ENCODE results near the gene IGFBP1. TPM values are rescaled to one million over a fixed set of nuclear protein-coding genes. Genes with fewer than 3 reads are reported as not detected.

Gene IGFBP1
- total RNA-seq, 4 donors from 2014 or later = not detected

- Histone ChIP-seq H3K27ac (no peak overlapping the region), H3K9me3 (no peaks in the 10 kb centered on the region), H3K36me3 (no peaks in the 10 kb centered on the region), H3K4me1 (no peaks in the 10 kb centered on the region), H3K4me3 (replicated peaks in 1 of 3) (no peak overlapping the region), H3K27me3 (no peaks in the 10 kb centered on the region)
- intact Hi-C loops (cut with DNase I) = no loop called here
- TF ChIP-seq CTCF (IDR thresholded peaks at IDR 0.05) (no peak), POLR2A (IDR thresholded peaks at IDR 0.05) (no peak)
- DNase-seq = peak in 1 of 2 donors; percentile 19
- 94 to 100% methylated on average over 1 of the region's 1 CpG for WGBS, 2 donors
These were observed 8.9 kb downstream of the IGFBP1 start for GRCh38 chr7:45897042-45897690.

GRCh38 chr7:45898222-45898621 lies 9.9 kb downstream of the IGFBP1 start:
- Histone ChIP-seq H3K4me3 (replicated peaks in 1 of 3) (no peak overlapping the region), H3K9me3 (no peaks in the 10 kb centered on the region), H3K27me3 (no peaks in the 10 kb centered on the region), H3K4me1 (no peaks in the 10 kb centered on the region), H3K36me3 (no peaks in the 10 kb centered on the region), H3K27ac (no peak overlapping the region)
- TF ChIP-seq POLR2A (IDR thresholded peaks at IDR 0.05) = no peak
- no peak for TF ChIP-seq CTCF (IDR thresholded peaks at IDR 0.05)
- intact Hi-C loops (cut with DNase I) = no loop called here
- 83 to 89% methylated on average over 2 of the region's 2 CpGs for WGBS, 2 donors
- DNase-seq = no peak

GRCh38 chr7:45901566-45901965 lies 13.3 kb downstream of the IGFBP1 start:
- H3K9me3 ChIP-seq = no peaks in the 10 kb centered on the region
- intact Hi-C loops (cut with DNase I) = no loop called here
- 92 to 93% methylated on average over 1 of the region's 1 CpG for WGBS, 2 donors
- H3K27me3 ChIP-seq = no peaks in the 10 kb centered on the region
- no peak for DNase-seq
- no peak overlapping the region for H3K4me3 ChIP-seq (replicated peaks in 1 of 3)
- H3K36me3 ChIP-seq = no peaks in the 10 kb centered on the region
- no peak overlapping the region for H3K27ac ChIP-seq
- TF ChIP-seq POLR2A (IDR thresholded peaks at IDR 0.05) (no peak), CTCF (IDR thresholded peaks at IDR 0.05) (no peak)
- no peaks in the 10 kb centered on the region for H3K4me1 ChIP-seq

- intact Hi-C loops (cut with DNase I) = no loop called here
- 89 to 95% methylated on average over 1 of the region's 1 CpG for WGBS, 2 donors
- TF ChIP-seq CTCF (IDR thresholded peaks at IDR 0.05) = no peak
- TF ChIP-seq POLR2A (IDR thresholded peaks at IDR 0.05) = no peak
- Histone ChIP-seq H3K36me3 (no peaks in the 10 kb centered on the region), H3K27me3 (no peaks in the 10 kb centered on the region), H3K4me1 (no peaks in the 10 kb centered on the region), H3K27ac (no peak overlapping the region), H3K9me3 (no peaks in the 10 kb centered on the region), H3K4me3 (replicated peaks in 1 of 3) (no peak overlapping the region)
- no peak for DNase-seq
These were observed 14.5 kb downstream of the IGFBP1 start for GRCh38 chr7:45902820-45903219.

- H3K27ac ChIP-seq = no peak overlapping the region
- intact Hi-C loops (cut with DNase I) = no loop called here
- no peak overlapping the region for H3K4me3 ChIP-seq (replicated peaks in 1 of 3)
These were observed 21.3 kb downstream of the IGFBP1 start for GRCh38 chr7:45909561-45909960.

More at GRCh38 chr7:45909561-45909960, 21.3 kb downstream of the IGFBP1 start:
- Histone ChIP-seq H3K36me3 (peaks cover 0 to 1% of the 10 kb centered on the region in 2 donors), H3K27me3 (no peaks in the 10 kb centered on the region), H3K9me3 (no peaks in the 10 kb centered on the region), H3K4me1 (no peaks in the 10 kb centered on the region)
- TF ChIP-seq CTCF (IDR thresholded peaks at IDR 0.05) = no peak
- TF ChIP-seq POLR2A (IDR thresholded peaks at IDR 0.05) = no peak
- no peak for DNase-seq

All from thyroid gland (tissue), 4 donors.